ENCODE data around the gene KCNG3. TPM values are rescaled to one million over a fixed set of nuclear protein-coding genes. Genes with fewer than 3 reads are reported as not detected.

KCNG3 gene
- total RNA-seq, 1 experiment from 2014 or later = not detected

GRCh38 chr2:42516418-42516901 lies 22.7 kb upstream of the KCNG3 start:
- H3K4me3 Mint-ChIP-seq (ENCODE audit: unreplicated experiment) = no peak overlapping the region
- H3K4me1 Mint-ChIP-seq (ENCODE audit: insufficient read depth, unreplicated experiment) = peaks cover 7% of the 10 kb centered on the region
- H3K9me3 Mint-ChIP-seq (ENCODE audit: unreplicated experiment) = no peaks in the 10 kb centered on the region
- BruUV-seq (replicated peaks) = no TSS peak
- POLR2A ChIA-PET = interaction anchor here (0.6 kb wide), 1 partner anchor 101 kb away, joined by 4 read pairs; no protein-coding TSS in a partner anchor
- CTCF ChIA-PET = interaction anchor here (0.6 to 1.2 kb wide), 3 partner anchors 87 to 148 kb away, joined by 3 read pairs; no protein-coding TSS in a partner anchor
- DNase-seq (ENCODE audit: unreplicated experiment) = no peak
- no peaks in the 10 kb centered on the region for H3K27me3 Mint-ChIP-seq (ENCODE audit: insufficient read depth, unreplicated experiment)
- H3K36me3 Mint-ChIP-seq (ENCODE audit: insufficient read depth, unreplicated experiment) = no peaks in the 10 kb centered on the region
- TF ChIP-seq, protein P1, sequence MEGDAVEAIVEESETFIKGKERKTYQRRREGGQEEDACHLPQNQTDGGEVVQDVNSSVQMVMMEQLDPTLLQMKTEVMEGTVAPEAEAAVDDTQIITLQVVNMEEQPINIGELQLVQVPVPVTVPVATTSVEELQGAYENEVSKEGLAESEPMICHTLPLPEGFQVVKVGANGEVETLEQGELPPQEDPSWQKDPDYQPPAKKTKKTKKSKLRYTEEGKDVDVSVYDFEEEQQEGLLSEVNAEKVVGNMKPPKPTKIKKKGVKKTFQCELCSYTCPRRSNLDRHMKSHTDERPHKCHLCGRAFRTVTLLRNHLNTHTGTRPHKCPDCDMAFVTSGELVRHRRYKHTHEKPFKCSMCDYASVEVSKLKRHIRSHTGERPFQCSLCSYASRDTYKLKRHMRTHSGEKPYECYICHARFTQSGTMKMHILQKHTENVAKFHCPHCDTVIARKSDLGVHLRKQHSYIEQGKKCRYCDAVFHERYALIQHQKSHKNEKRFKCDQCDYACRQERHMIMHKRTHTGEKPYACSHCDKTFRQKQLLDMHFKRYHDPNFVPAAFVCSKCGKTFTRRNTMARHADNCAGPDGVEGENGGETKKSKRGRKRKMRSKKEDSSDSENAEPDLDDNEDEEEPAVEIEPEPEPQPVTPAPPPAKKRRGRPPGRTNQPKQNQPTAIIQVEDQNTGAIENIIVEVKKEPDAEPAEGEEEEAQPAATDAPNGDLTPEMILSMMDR (IDR thresholded peaks at IDR 0.05; ENCODE audit: unreplicated experiment) = no peak
- intact Hi-C loops (cut with micrococcal nuclease) = no loop called here
- no peak overlapping the region for H3K27ac Mint-ChIP-seq (ENCODE audit: low read depth, unreplicated experiment)

- Mint-ChIP-seq H3K4me3 (ENCODE audit: unreplicated experiment) (no peak overlapping the region), H3K27ac (ENCODE audit: low read depth, unreplicated experiment) (no peak overlapping the region), H3K36me3 (ENCODE audit: insufficient read depth, unreplicated experiment) (no peaks in the 10 kb centered on the region), H3K4me1 (ENCODE audit: insufficient read depth, unreplicated experiment) (peaks cover 7% of the 10 kb centered on the region), H3K9me3 (ENCODE audit: unreplicated experiment) (no peaks in the 10 kb centered on the region), H3K27me3 (ENCODE audit: insufficient read depth, unreplicated experiment) (no peaks in the 10 kb centered on the region)
- DNase-seq (ENCODE audit: unreplicated experiment) = peak; percentile 80
- ChIA-PET CTCF (interaction anchor here (0.6 to 5.0 kb wide), 5 partner anchors 10 to 150 kb away, joined by 3 to 17 read pairs (median 6); no protein-coding TSS in a partner anchor), POLR2A (interaction anchor here (0.6 kb wide), 1 partner anchor 10 kb away, joined by 3 read pairs; no protein-coding TSS in a partner anchor)
- TF ChIP-seq, protein P1 (IDR thresholded peaks at IDR 0.05; ENCODE audit: unreplicated experiment) = peak; percentile 64
- intact Hi-C loops (cut with micrococcal nuclease) = loop anchor here (1.0 kb wide), 2 partner anchors 18 to 150 kb away; no protein-coding TSS in a partner anchor
- no TSS peak for BruUV-seq (replicated peaks)
These were observed 19.6 kb upstream of the KCNG3 start for GRCh38 chr2:42513252-42513918.

GRCh38 chr2:42510608-42511243 lies 16.9 kb upstream of the KCNG3 start:
- Mint-ChIP-seq H3K4me3 (ENCODE audit: unreplicated experiment) (no peak overlapping the region), H3K36me3 (ENCODE audit: insufficient read depth, unreplicated experiment) (no peaks in the 10 kb centered on the region), H3K27me3 (ENCODE audit: insufficient read depth, unreplicated experiment) (no peaks in the 10 kb centered on the region), H3K4me1 (ENCODE audit: insufficient read depth, unreplicated experiment) (peaks cover 7% of the 10 kb centered on the region), H3K9me3 (ENCODE audit: unreplicated experiment) (no peaks in the 10 kb centered on the region), H3K27ac (ENCODE audit: low read depth, unreplicated experiment) (no peak overlapping the region)
- TF ChIP-seq, protein P1 (IDR thresholded peaks at IDR 0.05; ENCODE audit: unreplicated experiment) = no peak
- intact Hi-C loops (cut with micrococcal nuclease) = no loop called here
- ChIA-PET POLR2A (no interaction called here), CTCF (interaction anchor here (0.6 to 5.0 kb wide), 2 partner anchors 153 to 1098 kb away, joined by 3 to 17 read pairs; no protein-coding TSS in a partner anchor)
- DNase-seq (ENCODE audit: unreplicated experiment) = no peak
- BruUV-seq (replicated peaks) = no TSS peak

GRCh38 chr2:42510191-42510590 lies 16.4 kb upstream of the KCNG3 start:
- CTCF ChIA-PET = interaction anchor here (0.6 kb wide), 3 partner anchors 110 to 1097 kb away, joined by 3 read pairs; no protein-coding TSS in a partner anchor
- no peak overlapping the region for H3K27ac Mint-ChIP-seq (ENCODE audit: low read depth, unreplicated experiment)
- no peaks in the 10 kb centered on the region for H3K9me3 Mint-ChIP-seq (ENCODE audit: unreplicated experiment)
- no peak overlapping the region for H3K4me3 Mint-ChIP-seq (ENCODE audit: unreplicated experiment)
- TF ChIP-seq, protein P1 (IDR thresholded peaks at IDR 0.05; ENCODE audit: unreplicated experiment) = no peak
- H3K36me3 Mint-ChIP-seq (ENCODE audit: insufficient read depth, unreplicated experiment) = no peaks in the 10 kb centered on the region
- DNase-seq (ENCODE audit: unreplicated experiment) = no peak
- H3K4me1 Mint-ChIP-seq (ENCODE audit: insufficient read depth, unreplicated experiment) = peaks cover 7% of the 10 kb centered on the region
- no peaks in the 10 kb centered on the region for H3K27me3 Mint-ChIP-seq (ENCODE audit: insufficient read depth, unreplicated experiment)
- POLR2A ChIA-PET = no interaction called here
- intact Hi-C loops (cut with micrococcal nuclease) = no loop called here
- BruUV-seq (replicated peaks) = no TSS peak
